PFSK-1 (cell line): ENCODE data around the gene PTPRM.

Source experiments
- FOXP2 ChIP-seq: optimal IDR thresholded peaks from 2 replicates; pipeline ENCODE3; 2011; ENCODE audit warnings: borderline replicate concordance, control low read depth, inconsistent platforms; ENCODE audit not compliant: insufficient read depth; ENCODE audit errors: extremely low read length, extremely low read depth
- POLR2AphosphoS5 ChIP-seq: IDR thresholded peaks from 2 replicates; pipeline ENCODE4 v1.6.1; 2012; ENCODE audit warnings: low read depth, mild to moderate bottlenecking, control low read depth, low read length, moderate library complexity
- REST ChIP-seq, 2 experiments: IDR thresholded peaks; 2 replicates each; pipeline versions ENCODE4 v1.6.1 to v1.8.0; 2011 to 2012; ENCODE audit warnings: low read depth in 2 of 2, low read length in 2 of 2, control low read depth in 1 of 2, inconsistent platforms in 1 of 2, mild to moderate bottlenecking in 1 of 2, moderate library complexity in 1 of 2; ENCODE audit not compliant: insufficient read depth in 1 of 2
- SIN3A ChIP-seq: IDR thresholded peaks from 2 replicates; pipeline ENCODE4 v1.6.1; 2012; ENCODE audit warnings: mild to moderate bottlenecking, low read length, moderate library complexity, borderline replicate concordance; ENCODE audit not compliant: insufficient read depth
- TAF1 ChIP-seq: IDR thresholded peaks from 2 replicates; pipeline ENCODE4 v1.6.1; 2012; ENCODE audit warnings: low read length, control low read depth, borderline replicate concordance; ENCODE audit not compliant: insufficient read depth

The PTPRM gene

GRCh38 chr18:8207996-8208395, 640.9 kb downstream of the PTPRM start:
- no peak for TF ChIP-seq REST (IDR thresholded peaks at IDR 0.05; ENCODE audit: insufficient read depth in 1 of 2, low read depth in 2 of 2, low read length in 2 of 2)
- no peak for TF ChIP-seq TAF1
- TF ChIP-seq SIN3A: no peak
- no peak for TF ChIP-seq FOXP2
- TF ChIP-seq POLR2AphosphoS5: no peak

- TF ChIP-seq FOXP2 (no peak), TAF1 (no peak)
Observed at GRCh38 chr18:8208716-8209115, 641.6 kb downstream of the PTPRM start.

GRCh38 chr18:8212896-8213780, 646.0 kb downstream of the PTPRM start:
- TF ChIP-seq REST (IDR thresholded peaks at IDR 0.05; ENCODE audit: insufficient read depth in 1 of 2, low read depth in 2 of 2, low read length in 2 of 2) (no peak), FOXP2 (no peak), SIN3A (no peak), POLR2AphosphoS5 (no peak), TAF1 (no peak)

DNA sequence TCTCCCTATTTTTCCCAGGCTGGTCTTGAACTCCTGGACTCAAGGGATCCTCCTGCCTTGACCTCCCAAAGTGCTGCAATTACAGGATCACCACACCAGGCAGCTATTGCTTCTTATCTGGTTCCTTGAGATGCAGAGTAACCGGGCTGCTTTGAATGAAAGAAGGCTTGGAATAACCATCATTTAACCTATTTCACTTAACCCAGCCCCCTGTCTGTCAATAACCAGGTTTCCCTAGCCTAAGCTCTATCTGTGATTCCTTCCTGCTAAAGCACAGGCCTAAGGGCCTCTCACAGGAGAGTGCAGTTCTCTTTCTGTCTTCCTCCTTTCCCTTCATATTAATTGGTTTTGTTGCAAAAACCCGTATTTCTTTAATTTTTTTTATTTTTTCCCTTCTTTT, 648.6 kb downstream of the PTPRM start:
- TF ChIP-seq SIN3A (no peak), FOXP2 (no peak)

DNA sequence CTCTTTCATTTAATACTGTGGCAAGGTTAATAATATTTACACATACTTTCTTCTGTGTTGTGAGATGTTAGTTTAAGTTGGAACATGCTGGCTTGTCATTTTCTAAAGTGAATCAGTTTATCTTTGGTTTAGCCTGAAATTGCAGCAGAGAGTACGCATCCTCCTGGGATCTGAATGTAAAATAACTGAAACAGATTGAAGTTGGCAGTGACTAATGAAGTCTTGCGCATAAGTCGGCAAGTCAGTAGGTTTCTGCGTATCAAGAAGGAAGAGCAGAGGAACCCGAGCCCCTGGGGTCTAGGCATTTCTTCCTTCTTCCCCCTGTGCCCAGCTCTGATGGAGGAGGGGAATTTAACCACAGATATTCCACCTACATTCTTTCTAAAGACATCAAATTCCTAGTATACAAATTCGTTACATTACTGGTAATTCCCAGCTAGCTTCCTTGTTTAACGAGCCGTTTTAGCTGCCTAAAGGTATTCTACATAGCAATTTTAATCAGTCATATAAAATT, 650.0 kb downstream of the PTPRM start:
- TF ChIP-seq POLR2AphosphoS5: no peak

DNA sequence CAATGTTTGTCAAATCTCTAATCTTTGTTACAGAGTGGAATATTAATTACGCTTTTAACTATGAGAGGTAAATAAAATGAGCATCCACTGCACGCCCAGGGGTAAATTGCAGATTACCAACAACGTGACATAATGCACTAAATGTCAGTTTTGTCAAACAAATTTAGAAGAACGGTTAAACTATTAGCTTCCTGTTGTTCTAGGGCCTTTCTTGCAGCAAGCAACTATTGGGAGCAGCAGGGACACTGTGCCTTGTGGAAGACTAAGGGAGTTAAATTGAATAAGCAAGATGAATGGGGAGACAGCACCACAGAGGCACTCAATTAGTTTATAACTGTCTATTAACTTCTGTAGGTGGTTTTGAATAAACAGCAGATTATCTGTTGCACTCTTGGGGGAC, 651.1 kb downstream of the PTPRM start:
- no peak for TF ChIP-seq FOXP2
- no peak for TF ChIP-seq TAF1
- no peak for TF ChIP-seq REST (IDR thresholded peaks at IDR 0.05; ENCODE audit: insufficient read depth in 1 of 2, low read depth in 2 of 2, low read length in 2 of 2)
- TF ChIP-seq POLR2AphosphoS5: no peak
- no peak for TF ChIP-seq SIN3A
